Endothelial cell of umbilical vein (primary cell): Measurements from ENCODE around the gene SAMD1. TPM values are rescaled to one million over a fixed set of nuclear protein-coding genes. Genes with fewer than 3 reads are reported as not detected.

Experiments
- BruUV-seq: library from RNA; stranded (reverse); fragments of 400-500 nt; replicated peaks from 2 replicates; lab custom pipeline; 2021; lab: Mats Ljungman, UMichigan
- CTCF ChIA-PET: fragments of 300-600, 350-600 bp; sonication (Branson Sonifier 250); formaldehyde crosslinking; loops from one replicate; lab custom pipeline; 2021; ENCODE audit warnings: antibody characterized with exemption, inconsistent platforms; lab: Charles Lee
- POLR2A ChIA-PET: fragments of 300-600, 350-600 bp; sonication (Branson Sonifier 250); formaldehyde crosslinking; loops from one replicate; lab custom pipeline; 2021; ENCODE audit warnings: antibody characterized with exemption, inconsistent platforms; lab: Charles Lee
- DNase-seq: peaks from one replicate; pipeline ENCODE4 v3.0.0-alpha.2; 2011; ENCODE audit warnings: low read depth, low spot score
- FAIRE-seq: peaks from 2 replicates; lab custom pipeline; 2011; peaks lifted over from hg19 to GRCh38; lab: Jason Lieb, UNC
- H2AFZ ChIP-seq: 2 replicates; pipeline ENCODE4 v1.6.0; 2012; ENCODE audit warnings: low read depth, low read length, control low read depth, inconsistent platforms
- H3K27ac ChIP-seq: 2 replicates; pipeline ENCODE4 v1.5.1; 2011; ENCODE audit warnings: low read depth, mild to moderate bottlenecking, control low read depth, low read length, moderate library complexity; ENCODE audit not compliant: insufficient read depth
- H3K27me3 ChIP-seq, 2 experiments: 2 replicates each; pipeline versions ENCODE4 v1.6.0 to v1.6.1; 2011; ENCODE audit warnings: low read length in 2 of 2, mixed read lengths in 1 of 2; ENCODE audit not compliant: control insufficient read depth in 2 of 2, insufficient read depth in 2 of 2
- H3K36me3 ChIP-seq, 2 experiments: 2 replicates in 1 of 2; 3 replicates in 1 of 2; pipeline ENCODE4 v1.5.1; 2011; ENCODE audit warnings: low read length in 2 of 2, mild to moderate bottlenecking in 1 of 2, moderate library complexity in 1 of 2; ENCODE audit not compliant: control insufficient read depth in 2 of 2, insufficient read depth in 2 of 2; ENCODE audit errors: extremely low read depth in 1 of 2
- H3K4me1 ChIP-seq: 3 replicates; pipeline ENCODE4 v1.5.1; 2011; ENCODE audit warnings: mild to moderate bottlenecking, low read length; ENCODE audit not compliant: control insufficient read depth, insufficient read depth; ENCODE audit errors: extremely low read depth
- H3K4me2 ChIP-seq: 2 replicates; pipeline ENCODE4 v1.6.1; 2011; ENCODE audit warnings: low read length, control low read depth, mixed read lengths; ENCODE audit not compliant: insufficient read depth
- H3K4me3 ChIP-seq, 3 experiments: fragments of 200-600 bp in 1 of 3; sonication (generic), shearing (Covaris generic) in 1 of 3; replicated peaks in 1 of 3; 2 replicates each; pipeline ENCODE4 v1.5.1; 2011 to 2016; ENCODE audit warnings: control low read depth in 3 of 3, low read length in 3 of 3, mild to moderate bottlenecking in 2 of 3, inconsistent platforms in 1 of 3, low read depth in 1 of 3, moderate library complexity in 1 of 3; ENCODE audit not compliant: insufficient read depth in 1 of 3
- H3K79me2 ChIP-seq: 2 replicates; pipeline ENCODE4 v1.6.0; 2012; ENCODE audit warnings: low read length, inconsistent platforms; ENCODE audit not compliant: control insufficient read depth, insufficient read depth
- H3K9ac ChIP-seq: replicated peaks from 2 replicates; pipeline ENCODE3; 2011; ENCODE audit warnings: low read length, control low read depth; ENCODE audit not compliant: insufficient read depth; ENCODE audit errors: extremely low read depth
- H3K9me1 ChIP-seq: replicated peaks from 3 replicates; pipeline ENCODE4 v1.6.0; 2011; ENCODE audit warnings: mild to moderate bottlenecking, low read length; ENCODE audit not compliant: control insufficient read depth, insufficient read depth; ENCODE audit errors: extremely low read depth
- H3K9me3 ChIP-seq: replicated peaks from 2 replicates; pipeline ENCODE4 v1.5.1; 2012; ENCODE audit warnings: low read length, inconsistent platforms; ENCODE audit not compliant: control insufficient read depth, insufficient read depth
- H4K20me1 ChIP-seq: replicated peaks from 2 replicates; pipeline ENCODE3; 2011; ENCODE audit warnings: mild to moderate bottlenecking, low read length; ENCODE audit not compliant: control insufficient read depth, insufficient read depth; ENCODE audit errors: extremely low read depth
- EZH2 ChIP-seq: IDR thresholded peaks from 2 replicates; pipeline ENCODE4 v1.6.1; 2012; ENCODE audit warnings: borderline replicate concordance, low read depth, mild to moderate bottlenecking, moderate library complexity, low read length, inconsistent platforms; ENCODE audit not compliant: severe bottlenecking
- FOS ChIP-seq: IDR thresholded peaks from 2 replicates; pipeline ENCODE4 v1.6.1; 2011; ENCODE audit warnings: mild to moderate bottlenecking, low read length, moderate library complexity, borderline replicate concordance; ENCODE audit not compliant: insufficient read depth
- GATA2 ChIP-seq: IDR thresholded peaks from 2 replicates; pipeline ENCODE4 v1.7.0; 2011; ENCODE audit warnings: low read depth, mild to moderate bottlenecking, moderate library complexity, mixed read lengths, low read length; ENCODE audit not compliant: insufficient read length, insufficient read depth
- JUN ChIP-seq: IDR thresholded peaks from 2 replicates; pipeline ENCODE4 v1.6.1; 2011; ENCODE audit warnings: borderline replicate concordance, low read depth; ENCODE audit not compliant: insufficient read length, insufficient read depth
- MYC ChIP-seq: IDR thresholded peaks from one replicate; pipeline ENCODE4 v1.6.1; 2011; ENCODE audit warnings: mild to moderate bottlenecking, low read depth, low read length
- POLR2A ChIP-seq: IDR thresholded peaks from 2 replicates; pipeline ENCODE4 v1.6.1; 2012; ENCODE audit warnings: low read depth, mild to moderate bottlenecking, control low read depth, low read length
- dilution Hi-C: fragments of 300-500 bp; cut with MboI; formaldehyde crosslinking; loops from one replicate; pipeline ENCODE4 v1.15.0; 2019; ENCODE audit warnings: low sequenced_read_pairs; ENCODE audit not compliant: extremely low pct_ligation_motif_present
- intact Hi-C: fragments of 100-400 bp; cut with micrococcal nuclease; formaldehyde crosslinking; loops from one replicate; pipeline ENCODE4 v1.10.0; 2022
- polyA plus RNA-seq, 4 experiments: library from polyadenylated mRNA; depleted of rRNA in 3 of 4; stranded (reverse) in 3 of 4; unstranded in 1 of 4; fragments of >200 nt; gene quantifications; 2 replicates each; pipeline versions ENCODE4 v1.2.1 to v1.2.3, GENCODE V29; 2011 to 2012; ENCODE audit warnings: missing spikeins in 1 of 4
- total RNA-seq: library from RNA; stranded (reverse); gene quantifications from 2 replicates; pipeline ENCODE4 v1.2.3, GENCODE V29; 2021
- TF ChIP-seq, protein P1 (sequence below): IDR thresholded peaks from 2 replicates; pipeline ENCODE4 v1.6.1; 2011; ENCODE audit not compliant: insufficient read depth, insufficient read length

The SAMD1 gene
- total and polyA plus RNA-seq, 2 donors (not counting 3 experiments of a cell fraction or from before 2014, with no cell fraction given), result 14.1 to 35.9 TPM

DNA sequence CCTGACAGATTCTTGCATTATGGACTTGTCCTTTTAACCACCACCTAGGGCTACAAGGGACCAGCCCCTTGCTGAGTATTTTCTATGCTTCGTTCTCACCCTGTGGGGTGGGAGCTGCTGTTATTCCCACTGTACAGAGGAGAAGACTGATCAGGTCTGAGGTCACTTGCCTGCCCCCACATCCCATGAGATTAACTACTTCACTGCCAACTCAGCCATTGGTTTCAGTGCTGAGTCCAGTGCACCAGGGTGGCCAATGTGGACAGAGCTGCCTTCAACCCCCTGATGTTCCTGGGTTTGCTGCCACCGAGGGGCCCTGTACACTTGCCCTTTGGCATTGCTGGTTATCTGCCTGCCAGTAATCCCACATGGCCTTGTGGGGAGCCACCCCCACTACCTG lies 20.1 kb upstream of the SAMD1 start:
- no peak overlapping the region for H3K4me2 ChIP-seq
- CTCF ChIA-PET, result no interaction called here
- H2AFZ ChIP-seq, result no peak overlapping the region
- dilution Hi-C loops, result no loop called here
- peaks cover 14% of the 10 kb centered on the region for H3K79me2 ChIP-seq
- POLR2A ChIA-PET, result no interaction called here
- H4K20me1 ChIP-seq, result no peaks in the 10 kb centered on the region
- H3K27ac ChIP-seq, result no peak overlapping the region
- BruUV-seq, result no TSS peak
- no peaks in the 10 kb centered on the region for H3K27me3 ChIP-seq
- intact Hi-C loops, result no loop called here
- H3K9me1 ChIP-seq, result no peaks in the 10 kb centered on the region
- H3K36me3 ChIP-seq, result peaks cover 0 to 2% of the 10 kb centered on the region in 2 experiments
- TF ChIP-seq MYC, result no peak
- TF ChIP-seq POLR2A, result no peak
- TF ChIP-seq JUN, result no peak
- no peak for TF ChIP-seq FOS
- no peak for TF ChIP-seq EZH2
- TF ChIP-seq, protein P1, sequence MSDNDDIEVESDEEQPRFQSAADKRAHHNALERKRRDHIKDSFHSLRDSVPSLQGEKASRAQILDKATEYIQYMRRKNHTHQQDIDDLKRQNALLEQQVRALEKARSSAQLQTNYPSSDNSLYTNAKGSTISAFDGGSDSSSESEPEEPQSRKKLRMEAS, result no peak
- TF ChIP-seq GATA2, result no peak
- DNase-seq, result no peak
- H3K4me1 ChIP-seq, result peaks cover 14% of the 10 kb centered on the region
- no peak overlapping the region for H3K9ac ChIP-seq
- no peak overlapping the region for H3K4me3 ChIP-seq
- no peaks in the 10 kb centered on the region for H3K9me3 ChIP-seq
- FAIRE-seq, result no peak
